Type B pancreatic cell (in vitro differentiated cells): ENCODE measurements around the gene NOBOX. TPM values are rescaled to one million over a fixed set of nuclear protein-coding genes. Genes with fewer than 3 reads are reported as not detected.
A peak's percentile ranks its signal among the peaks of the same experiment; 100 is the strongest.
"Not testable (repeated sequence)": the region's sequence is repeated elsewhere in the genome, so short reads cannot be mapped to it uniquely, and the experiment has no call there.

Source experiments
- DNase-seq: peaks from one replicate; pipeline ENCODE4 v3.0.0; 2021; ENCODE audit warnings: mixed read lengths; ENCODE audit not compliant: unreplicated experiment; ENCODE audit errors: extremely low spot score
- H3K27ac Mint-ChIP-seq: 2 replicates; pipeline ENCODE4 v1.8.0; 2021; ENCODE audit warnings: mild to moderate bottlenecking, mixed read lengths
- H3K27me3 Mint-ChIP-seq: 2 replicates; pipeline ENCODE4 v1.8.0; 2021; ENCODE audit warnings: mixed read lengths
- H3K36me3 Mint-ChIP-seq: 2 replicates; pipeline ENCODE4 v1.8.0; 2021; ENCODE audit warnings: mixed read lengths
- H3K4me1 Mint-ChIP-seq: one replicate; pipeline ENCODE4 v1.8.0; 2021; ENCODE audit warnings: mixed read lengths; ENCODE audit not compliant: unreplicated experiment
- H3K4me3 Mint-ChIP-seq: 2 replicates; pipeline ENCODE4 v1.8.0; 2021; ENCODE audit warnings: mild to moderate bottlenecking, mixed read lengths
- H3K9me3 Mint-ChIP-seq: 2 replicates; pipeline ENCODE4 v1.8.0; 2021; ENCODE audit warnings: mixed read lengths
- total RNA-seq: library from RNA; stranded (reverse); gene quantifications from 2 replicates; pipeline ENCODE4 v1.2.1, GENCODE V29; 2021; ENCODE audit warnings: low replicate concordance

The NOBOX gene
- total RNA-seq, 1 donor from 2014 or later, result not detected

DNA sequence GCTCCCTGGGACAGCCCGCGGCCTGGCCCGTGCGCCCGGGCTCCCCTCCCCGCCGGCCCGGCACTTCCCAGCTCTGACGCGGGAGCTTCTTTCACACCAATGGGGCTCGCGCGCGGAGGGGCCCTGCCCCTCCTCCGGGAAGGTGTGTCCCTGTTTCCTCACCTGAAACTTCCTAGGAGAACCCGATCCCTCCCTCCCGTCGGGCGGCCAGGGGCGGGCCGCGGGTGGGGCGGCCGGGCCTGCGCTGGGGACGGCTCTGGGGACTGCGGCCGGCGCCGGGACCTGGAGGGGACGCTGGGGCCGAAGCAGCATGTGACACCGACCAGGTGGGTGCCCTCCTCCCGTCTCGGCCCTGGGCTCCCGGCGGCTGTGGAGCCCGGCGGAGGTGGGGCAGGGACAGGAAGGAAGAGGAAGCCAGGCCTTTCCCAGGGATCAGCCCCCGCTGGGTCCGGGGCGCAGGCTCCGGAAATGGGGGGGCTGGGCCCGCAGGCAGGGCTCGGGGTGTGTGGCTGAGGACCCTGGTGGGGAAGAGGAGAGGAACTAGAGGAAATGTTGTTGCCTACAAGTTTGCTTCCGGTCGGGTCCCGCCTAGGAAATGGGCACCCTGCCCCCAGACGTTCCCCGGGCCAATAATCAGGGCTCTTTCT is 48.2 kb downstream of the NOBOX start, which contains the start of gene ARHGEF5:
ARHGEF5 (plus strand) TSS at position 227 of the 647 bp plus-strand sequence. CDS start 7,268 bp downstream, outside the sequence.
- DNase-seq, result not testable (repeated sequence)

DNA sequence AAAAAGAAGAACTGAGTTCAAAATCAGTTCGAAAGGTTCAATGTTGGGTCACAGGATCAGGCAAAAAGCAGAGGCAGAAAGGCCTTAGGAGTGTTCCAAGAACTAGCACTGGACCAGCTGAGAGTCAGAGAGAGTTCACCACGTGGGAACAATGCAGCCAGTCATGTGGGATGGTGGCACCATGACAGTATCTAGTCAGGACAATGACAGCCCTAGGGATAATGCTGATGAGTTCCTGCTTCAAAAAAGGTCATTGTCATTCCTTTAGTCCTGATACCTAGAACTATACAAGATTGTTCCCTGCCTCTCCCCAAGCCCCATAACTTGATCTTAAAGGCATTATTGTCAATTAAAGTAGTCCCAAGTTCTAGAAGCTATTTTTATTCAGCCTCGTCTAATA is 51.8 kb downstream of the NOBOX start:
- H3K36me3 Mint-ChIP-seq, H3K27me3 Mint-ChIP-seq, H3K4me3 Mint-ChIP-seq, DNase-seq, H3K9me3 Mint-ChIP-seq, H3K27ac Mint-ChIP-seq, H3K4me1 Mint-ChIP-seq: not testable (repeated sequence)

More for the DNA sequence above, 48.2 kb downstream of the NOBOX start, which contains the start of gene ARHGEF5:
- not testable (repeated sequence) for H3K9me3 Mint-ChIP-seq, H3K36me3 Mint-ChIP-seq, H3K4me1 Mint-ChIP-seq, H3K27me3 Mint-ChIP-seq
- peak within 1 kb of the TSS; percentile 93 for H3K4me3 Mint-ChIP-seq
- H3K27ac Mint-ChIP-seq, result peak within 1 kb of the TSS; percentile 92

DNA sequence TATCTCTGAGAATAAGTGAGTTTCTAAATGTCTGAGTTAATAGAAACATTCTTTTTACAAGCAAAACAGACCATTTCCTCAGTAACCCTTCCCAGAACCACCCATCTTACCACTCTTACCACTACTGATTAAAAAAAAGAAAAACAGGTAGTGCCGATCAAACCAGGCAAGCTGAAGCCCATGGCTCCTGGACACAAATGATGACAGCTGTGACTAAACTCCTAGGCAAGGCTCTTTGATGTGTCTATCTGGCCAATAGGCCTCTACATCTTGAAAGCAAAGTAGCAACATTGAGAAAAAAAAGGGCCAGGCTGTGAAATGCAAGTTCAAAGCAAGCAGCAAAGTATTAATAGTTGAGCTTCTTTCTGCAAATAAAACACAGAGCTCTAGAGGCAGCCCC is 54.9 kb downstream of the NOBOX start:
- not testable (repeated sequence) for H3K4me3 Mint-ChIP-seq, H3K9me3 Mint-ChIP-seq, DNase-seq, H3K27ac Mint-ChIP-seq, H3K36me3 Mint-ChIP-seq, H3K27me3 Mint-ChIP-seq, H3K4me1 Mint-ChIP-seq

Other genes with a start within 250 kb of the NOBOX start
- 2.5 and 4.7 TPM in 2 replicates for gene CTAGE4, start 220.2 kb downstream of the NOBOX start, total RNA-seq
- gene ARHGEF35, start 207.9 kb downstream of the NOBOX start, total RNA-seq, result 8.6 and 24.2 TPM in 2 replicates
- 0.10 TPM in 1 of 2 replicates, not detected in the other for gene OR2A42, start 164.1 kb downstream of the NOBOX start, total RNA-seq
- 4.2 and 13.7 TPM in 2 replicates for gene OR2A7, start 138.9 kb downstream of the NOBOX start, total RNA-seq
- gene CTAGE8, start 134.4 kb downstream of the NOBOX start, total RNA-seq, result 0.99 and 6.4 TPM in 2 replicates
- gene OR2A1, start 91.3 kb downstream of the NOBOX start, total RNA-seq, result 0.38 TPM in 1 of 2 replicates, not detected in the other
- gene ARHGEF5, start 48.3 kb downstream of the NOBOX start, total RNA-seq, result 17.2 and 51.2 TPM in 2 replicates